ENCODE measurements around the gene TTC13.

DNA sequence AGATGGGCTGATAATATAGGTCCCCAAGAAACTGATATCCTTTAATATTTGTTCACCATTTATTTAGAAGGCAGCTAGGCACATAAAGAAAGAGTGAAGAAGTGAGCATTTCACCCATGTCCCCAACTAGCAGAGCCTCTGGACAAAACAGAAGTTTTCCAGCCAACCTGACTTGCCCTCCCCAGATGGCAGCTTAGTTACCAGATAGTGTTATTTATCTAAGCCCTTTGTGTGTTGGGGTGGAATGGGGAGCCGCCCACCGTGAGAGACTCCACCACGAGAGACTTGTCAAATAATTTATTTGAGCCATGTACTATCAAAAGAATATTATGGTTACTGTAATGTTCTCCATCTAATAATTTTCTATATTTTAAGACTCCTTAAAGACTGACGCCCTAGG, 55.5 kb downstream of the TTC13 start:
- TF ChIP-seq, protein P1, sequence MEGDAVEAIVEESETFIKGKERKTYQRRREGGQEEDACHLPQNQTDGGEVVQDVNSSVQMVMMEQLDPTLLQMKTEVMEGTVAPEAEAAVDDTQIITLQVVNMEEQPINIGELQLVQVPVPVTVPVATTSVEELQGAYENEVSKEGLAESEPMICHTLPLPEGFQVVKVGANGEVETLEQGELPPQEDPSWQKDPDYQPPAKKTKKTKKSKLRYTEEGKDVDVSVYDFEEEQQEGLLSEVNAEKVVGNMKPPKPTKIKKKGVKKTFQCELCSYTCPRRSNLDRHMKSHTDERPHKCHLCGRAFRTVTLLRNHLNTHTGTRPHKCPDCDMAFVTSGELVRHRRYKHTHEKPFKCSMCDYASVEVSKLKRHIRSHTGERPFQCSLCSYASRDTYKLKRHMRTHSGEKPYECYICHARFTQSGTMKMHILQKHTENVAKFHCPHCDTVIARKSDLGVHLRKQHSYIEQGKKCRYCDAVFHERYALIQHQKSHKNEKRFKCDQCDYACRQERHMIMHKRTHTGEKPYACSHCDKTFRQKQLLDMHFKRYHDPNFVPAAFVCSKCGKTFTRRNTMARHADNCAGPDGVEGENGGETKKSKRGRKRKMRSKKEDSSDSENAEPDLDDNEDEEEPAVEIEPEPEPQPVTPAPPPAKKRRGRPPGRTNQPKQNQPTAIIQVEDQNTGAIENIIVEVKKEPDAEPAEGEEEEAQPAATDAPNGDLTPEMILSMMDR (IDR thresholded peaks at IDR 0.05), result no peak
- no peak for TF ChIP-seq POLR2A (IDR thresholded peaks at IDR 0.05)

Measured in thyroid gland (tissue), 4 donors.